Activated naive CD8-positive, alpha-beta T cell treated with anti-CD3 and anti-CD28 coated beads, Interleukin-2, amount 50 U/mL, for 24 hours (primary cell): ENCODE results near the gene CIB2.
A peak's percentile ranks its signal among the peaks of the same experiment; 100 is the strongest.

Experiments used
- ATAC-seq: fragments of 150-1000 bp; cut with Tn5 transposase; one replicate; pipeline ENCODE4 v1.10.0; 2021
- DNase-seq: peaks from one replicate; pipeline ENCODE4 v3.0.0; 2021
- H3K27ac Mint-ChIP-seq: one replicate; pipeline ENCODE4 v1.8.0; 2021; ENCODE audit warnings: mild to moderate bottlenecking, mixed read lengths
- H3K27me3 Mint-ChIP-seq: one replicate; pipeline ENCODE4 v1.8.0; 2021; ENCODE audit warnings: mixed read lengths
- H3K36me3 Mint-ChIP-seq: one replicate; pipeline ENCODE4 v1.8.0; 2021; ENCODE audit warnings: low read depth, mixed read lengths
- H3K4me1 Mint-ChIP-seq: one replicate; pipeline ENCODE4 v1.8.0; 2021; ENCODE audit warnings: mixed read lengths
- H3K4me3 Mint-ChIP-seq: one replicate; pipeline ENCODE4 v1.8.0; 2021; ENCODE audit warnings: mild to moderate bottlenecking, moderate library complexity, mixed read lengths
- H3K9me3 Mint-ChIP-seq: one replicate; pipeline ENCODE4 v1.8.0; 2021; ENCODE audit warnings: mixed read lengths

The CIB2 gene

DNA sequence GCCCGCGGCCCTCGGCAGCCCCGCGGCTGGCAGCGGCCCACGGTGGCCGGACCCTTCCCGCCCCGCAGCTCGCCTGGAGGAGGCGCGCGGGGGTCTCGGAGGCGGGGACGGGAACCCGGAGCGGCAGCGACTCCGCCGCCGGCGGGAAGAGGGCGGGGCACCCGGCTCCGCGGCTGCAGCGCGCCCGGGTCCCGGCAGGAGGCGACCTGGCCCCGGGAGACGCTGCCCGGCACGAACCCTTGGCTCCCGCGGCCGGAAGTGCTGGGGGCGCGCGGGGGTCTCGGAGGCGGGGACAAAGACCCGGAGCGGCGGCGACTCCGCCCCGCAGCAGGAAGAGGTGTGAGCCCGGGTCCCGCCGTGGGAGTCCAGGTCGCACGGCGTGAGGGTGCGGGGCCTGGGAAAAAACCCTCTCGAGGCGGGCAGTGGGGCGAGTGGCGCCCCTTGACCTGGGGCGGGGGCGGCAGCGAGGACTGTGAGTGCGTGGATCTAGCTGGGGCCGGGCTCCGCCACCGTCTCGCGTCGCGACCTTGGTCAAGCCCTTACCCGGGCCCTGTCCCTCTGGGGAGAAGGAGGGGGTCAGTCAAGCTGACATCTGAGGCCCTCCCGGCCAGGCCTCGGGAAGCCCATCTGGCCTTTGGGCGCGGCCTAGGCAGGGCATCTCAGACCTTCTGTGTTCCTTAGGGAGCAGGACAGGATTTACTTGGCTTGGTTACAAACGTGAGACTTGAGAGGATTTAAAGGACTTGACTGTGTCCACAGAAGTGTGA lies at the start of gene CIB2:
Gene CIB2, minus strand, starts transcription at position 151 of the 767 bp plus-strand sequence. CDS start 230 bp downstream, outside the sequence.
- H3K36me3 Mint-ChIP-seq: no peaks in the 10 kb centered on the region
- peaks cover 2% of the 10 kb centered on the region for H3K27me3 Mint-ChIP-seq
- ATAC-seq (peak; percentile 81), DNase-seq (peak; percentile 84)
- H3K9me3 Mint-ChIP-seq: no peaks in the 10 kb centered on the region
- peak within 1 kb of the TSS; percentile 81 for H3K4me3 Mint-ChIP-seq
- peak within 1 kb of the TSS; percentile 64 for H3K27ac Mint-ChIP-seq
- peaks cover 23% of the 10 kb centered on the region for H3K4me1 Mint-ChIP-seq

DNA sequence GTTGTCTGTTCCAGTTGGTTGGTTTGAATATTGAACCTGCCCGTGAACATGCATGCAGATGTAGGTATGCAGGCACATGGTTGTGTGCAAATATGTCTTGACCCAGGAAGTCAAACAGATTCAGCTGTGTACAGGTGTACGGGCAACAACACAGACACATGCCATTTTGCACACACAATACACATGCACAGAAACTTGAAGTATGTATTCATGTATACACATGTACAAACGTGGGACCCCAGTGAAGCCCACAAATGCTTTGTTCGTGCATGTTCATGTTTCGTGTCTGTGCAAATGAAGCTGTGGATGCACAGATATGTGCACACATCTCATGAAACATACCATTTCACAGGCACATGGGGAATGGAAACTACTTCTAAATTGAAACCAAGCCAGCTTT lies 48.7 kb upstream of the CIB2 start:
- H3K9me3 Mint-ChIP-seq: no peaks in the 10 kb centered on the region
- DNase-seq: no peak
- ATAC-seq: no peak
- no peak overlapping the region for H3K27ac Mint-ChIP-seq
- no peaks in the 10 kb centered on the region for H3K27me3 Mint-ChIP-seq
- peaks cover 4% of the 10 kb centered on the region for H3K4me1 Mint-ChIP-seq
- H3K36me3 Mint-ChIP-seq: no peaks in the 10 kb centered on the region
- H3K4me3 Mint-ChIP-seq: no peak overlapping the region

DNA sequence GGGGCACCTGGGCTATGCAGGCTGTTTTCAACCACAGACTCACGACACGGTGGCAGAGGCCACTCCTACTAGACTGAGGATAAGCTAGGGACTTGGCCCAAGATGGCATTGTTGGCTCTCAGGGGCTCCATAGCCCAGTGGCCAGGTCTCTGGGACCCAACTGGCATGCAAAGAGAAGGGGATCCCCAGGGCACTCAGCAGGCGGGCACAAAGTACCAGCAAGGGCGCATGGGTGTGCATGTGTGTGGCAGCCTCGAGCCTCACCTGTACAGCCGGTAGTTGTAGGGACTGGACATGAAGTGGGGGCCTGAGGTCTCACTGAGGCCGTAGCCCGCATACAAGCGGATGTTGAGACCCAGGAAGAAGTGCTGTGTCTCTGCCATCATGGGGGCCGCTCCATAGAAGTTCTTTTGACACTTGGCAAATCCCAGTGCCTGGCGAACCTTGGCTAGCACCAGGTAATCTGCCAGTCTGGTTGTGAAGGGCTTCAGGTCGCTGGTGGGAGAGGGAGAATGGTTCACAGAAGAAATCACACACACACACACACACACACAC lies 48.1 kb upstream of the CIB2 start:
- no peaks in the 10 kb centered on the region for H3K9me3 Mint-ChIP-seq
- no peak overlapping the region for H3K4me3 Mint-ChIP-seq
- H3K36me3 Mint-ChIP-seq: peaks cover 2% of the 10 kb centered on the region
- DNase-seq: no peak
- no peak overlapping the region for H3K27ac Mint-ChIP-seq
- ATAC-seq: no peak
- peaks cover 9% of the 10 kb centered on the region for H3K4me1 Mint-ChIP-seq
- no peaks in the 10 kb centered on the region for H3K27me3 Mint-ChIP-seq

DNA sequence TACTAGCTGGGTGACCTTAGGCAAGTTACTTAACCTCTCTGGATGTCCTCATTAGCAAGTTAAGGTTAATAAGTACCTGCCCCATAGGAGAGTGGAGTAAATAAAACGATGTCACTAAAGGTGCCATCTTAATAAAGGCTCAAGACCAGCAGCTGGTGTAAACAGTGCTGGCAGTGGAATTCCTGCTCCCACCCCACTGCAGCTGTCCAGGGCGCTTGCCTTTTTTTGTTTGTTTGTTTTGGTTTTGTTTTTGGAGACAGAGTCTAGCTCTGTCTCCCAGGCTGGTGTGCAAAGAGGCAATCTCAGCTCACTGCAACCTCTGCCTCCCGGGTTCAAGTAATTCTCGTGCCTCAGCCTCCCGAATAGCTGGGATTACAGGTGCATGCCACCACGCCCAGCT lies 46.8 kb upstream of the CIB2 start:
- peaks cover 21% of the 10 kb centered on the region for H3K4me1 Mint-ChIP-seq
- H3K27me3 Mint-ChIP-seq: no peaks in the 10 kb centered on the region
- no peak overlapping the region for H3K4me3 Mint-ChIP-seq
- ATAC-seq: no peak
- H3K36me3 Mint-ChIP-seq: peaks cover 9% of the 10 kb centered on the region
- no peaks in the 10 kb centered on the region for H3K9me3 Mint-ChIP-seq
- no peak for DNase-seq
- H3K27ac Mint-ChIP-seq: no peak overlapping the region

DNA sequence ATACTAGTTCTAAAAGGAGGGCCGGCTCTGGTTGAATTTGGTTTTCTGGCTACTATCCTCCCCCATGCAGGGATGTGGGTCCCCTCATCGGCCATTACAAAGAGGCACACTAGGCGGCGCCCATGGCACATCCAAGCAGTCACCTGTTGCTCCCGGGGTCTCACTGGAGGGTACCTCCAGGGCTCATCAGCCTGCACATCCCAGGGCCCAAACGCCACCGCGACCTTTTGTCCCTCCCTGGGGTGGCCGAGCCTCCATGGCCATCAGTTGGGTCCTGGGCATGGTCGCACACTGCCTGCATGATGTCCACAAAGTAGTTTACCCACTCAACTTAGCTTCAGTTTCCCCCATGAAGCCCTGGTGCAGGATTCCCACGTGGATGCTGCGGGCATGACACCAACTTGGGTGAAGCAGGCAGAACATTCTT lies 46.2 kb upstream of the CIB2 start:
- DNase-seq: peak; percentile 49
- H3K4me1 Mint-ChIP-seq: peaks cover 25% of the 10 kb centered on the region
- H3K27ac Mint-ChIP-seq: no peak overlapping the region
- ATAC-seq: peak; percentile 42
- H3K36me3 Mint-ChIP-seq: peaks cover 14% of the 10 kb centered on the region
- H3K27me3 Mint-ChIP-seq: no peaks in the 10 kb centered on the region
- no peak overlapping the region for H3K4me3 Mint-ChIP-seq
- no peaks in the 10 kb centered on the region for H3K9me3 Mint-ChIP-seq

DNA sequence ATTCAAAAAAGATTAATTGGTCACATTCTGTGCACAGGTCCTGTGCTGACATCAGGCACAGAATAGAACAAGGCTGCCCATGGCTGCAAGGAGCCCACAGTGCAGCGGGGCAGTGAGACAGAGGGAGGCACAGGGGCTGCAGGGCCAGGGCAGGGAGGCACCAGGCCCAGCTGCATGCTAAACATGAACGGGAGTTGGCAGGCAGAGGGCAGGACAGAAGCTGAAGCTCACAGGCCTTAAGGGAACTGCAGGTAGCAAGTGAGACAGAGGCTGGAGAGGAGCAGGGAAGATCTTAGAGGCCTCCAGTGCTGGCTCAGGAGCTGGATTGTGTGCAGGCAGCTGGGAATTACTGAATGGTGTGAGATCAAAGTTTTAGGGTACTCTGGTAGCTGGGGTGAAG lies 44.1 kb upstream of the CIB2 start:
- DNase-seq (no peak), ATAC-seq (no peak)
- peaks cover 27% of the 10 kb centered on the region for H3K36me3 Mint-ChIP-seq
- no peak overlapping the region for H3K27ac Mint-ChIP-seq
- H3K4me1 Mint-ChIP-seq: peaks cover 29% of the 10 kb centered on the region
- H3K9me3 Mint-ChIP-seq: no peaks in the 10 kb centered on the region
- H3K4me3 Mint-ChIP-seq: no peak overlapping the region
- no peaks in the 10 kb centered on the region for H3K27me3 Mint-ChIP-seq

DNA sequence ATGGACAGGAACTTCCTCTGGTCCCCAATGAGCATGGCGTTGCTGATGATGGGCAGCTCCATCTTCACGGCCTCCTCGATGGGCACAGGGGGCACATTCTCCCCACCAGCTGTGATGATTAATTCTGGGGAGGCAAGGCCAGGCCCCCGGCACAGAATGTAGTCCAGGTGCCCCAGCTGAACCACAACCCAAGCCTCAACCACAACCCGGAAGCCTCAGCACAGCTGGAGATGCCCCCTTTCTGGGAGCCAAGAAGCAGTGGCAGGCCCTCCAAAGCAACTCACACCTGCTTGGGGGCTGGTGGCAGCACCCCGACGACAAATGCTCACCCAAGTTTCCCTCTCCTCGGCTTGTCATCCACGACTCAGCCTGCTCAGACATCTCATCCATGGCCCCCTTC lies 43.2 kb upstream of the CIB2 start:
- Mint-ChIP-seq H3K4me1 (peaks cover 29% of the 10 kb centered on the region), H3K27ac (no peak overlapping the region), H3K4me3 (no peak overlapping the region), H3K9me3 (no peaks in the 10 kb centered on the region), H3K36me3 (peaks cover 34% of the 10 kb centered on the region), H3K27me3 (no peaks in the 10 kb centered on the region)
- no peak for DNase-seq
- ATAC-seq: peak; percentile 29

DNA sequence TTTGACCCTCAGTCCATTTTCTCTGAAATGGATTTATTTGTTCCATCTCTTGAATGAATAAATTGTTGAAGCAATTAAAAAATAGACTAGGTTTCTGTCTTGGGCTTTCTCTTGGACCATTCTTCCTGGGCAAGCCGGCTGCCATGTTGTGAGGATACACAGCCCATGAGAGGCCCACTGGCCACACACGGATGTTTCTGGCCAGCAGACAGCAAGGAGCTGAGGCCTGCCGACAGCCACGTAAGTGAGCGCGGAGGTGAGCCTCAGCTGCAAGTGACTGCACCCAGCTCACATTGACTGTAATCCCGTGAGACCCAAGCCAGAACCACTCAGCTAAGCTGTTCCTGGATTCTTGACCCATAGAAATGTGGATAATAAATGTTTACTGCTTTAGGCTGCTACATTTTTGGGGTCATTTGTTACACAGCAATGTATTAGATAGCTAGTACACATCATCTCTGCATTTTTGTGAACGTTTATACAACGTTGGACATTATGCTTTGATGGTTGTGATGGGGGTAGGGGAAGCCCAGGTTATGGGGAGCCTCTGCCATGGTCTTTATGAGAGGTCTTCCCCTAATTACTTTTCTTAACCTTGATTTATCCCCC lies 40.7 kb upstream of the CIB2 start:
- peaks cover 50% of the 10 kb centered on the region for H3K36me3 Mint-ChIP-seq
- H3K4me1 Mint-ChIP-seq: peaks cover 41% of the 10 kb centered on the region
- no peaks in the 10 kb centered on the region for H3K27me3 Mint-ChIP-seq
- ATAC-seq (no peak), DNase-seq (no peak)
- no peaks in the 10 kb centered on the region for H3K9me3 Mint-ChIP-seq
- no peak overlapping the region for H3K4me3 Mint-ChIP-seq
- no peak overlapping the region for H3K27ac Mint-ChIP-seq

DNA sequence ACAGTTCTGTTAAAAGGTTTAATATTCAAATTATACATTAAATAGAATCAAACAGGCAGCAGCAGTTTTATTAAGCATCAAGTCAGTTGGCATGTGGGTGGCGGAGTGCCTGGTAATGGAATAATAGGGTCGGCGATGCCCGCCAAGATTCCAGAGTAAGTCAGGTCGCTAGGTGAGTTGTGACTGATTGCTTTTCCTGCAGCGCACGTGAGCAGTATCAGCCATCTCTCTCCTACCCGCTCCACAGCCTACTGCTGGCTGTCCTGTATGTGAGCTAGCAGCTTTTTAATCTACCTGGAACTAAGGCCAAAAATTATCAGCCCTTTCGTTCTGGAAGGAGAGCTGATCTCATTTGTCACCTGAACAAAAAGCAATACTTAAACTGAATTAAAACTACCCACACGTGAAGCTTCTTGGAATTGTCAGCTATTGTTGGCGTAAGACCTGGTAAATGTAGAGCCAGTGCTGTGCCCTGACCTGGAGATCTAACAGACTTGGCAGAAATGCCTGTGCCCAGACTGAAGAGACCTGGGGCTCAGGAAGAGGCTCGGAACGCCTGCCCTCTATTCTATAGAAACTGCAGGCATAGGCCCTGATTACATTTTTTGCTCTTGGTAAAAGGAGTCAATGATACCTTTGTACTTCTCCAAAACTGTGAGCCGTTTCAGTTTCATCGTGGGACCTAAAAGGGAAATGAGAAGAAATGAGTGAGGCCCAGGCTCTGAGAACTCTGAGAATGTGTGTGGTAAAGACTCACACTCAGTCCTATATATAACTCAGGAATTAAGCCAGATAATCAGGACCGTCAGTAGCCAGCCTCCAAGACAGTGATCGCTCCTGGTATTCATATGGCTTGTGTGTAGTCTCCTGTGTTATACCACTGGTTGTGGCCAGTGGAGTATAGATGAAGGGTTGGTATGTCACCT lies 39.9 kb upstream of the CIB2 start:
- no peaks in the 10 kb centered on the region for H3K9me3 Mint-ChIP-seq
- no peak for ATAC-seq
- H3K4me1 Mint-ChIP-seq: peaks cover 48% of the 10 kb centered on the region
- H3K36me3 Mint-ChIP-seq: peaks cover 57% of the 10 kb centered on the region
- no peaks in the 10 kb centered on the region for H3K27me3 Mint-ChIP-seq
- no peak for DNase-seq
- H3K4me3 Mint-ChIP-seq: peak overlapping the region; percentile 25
- H3K27ac Mint-ChIP-seq: peak overlapping the region; percentile 67

DNA sequence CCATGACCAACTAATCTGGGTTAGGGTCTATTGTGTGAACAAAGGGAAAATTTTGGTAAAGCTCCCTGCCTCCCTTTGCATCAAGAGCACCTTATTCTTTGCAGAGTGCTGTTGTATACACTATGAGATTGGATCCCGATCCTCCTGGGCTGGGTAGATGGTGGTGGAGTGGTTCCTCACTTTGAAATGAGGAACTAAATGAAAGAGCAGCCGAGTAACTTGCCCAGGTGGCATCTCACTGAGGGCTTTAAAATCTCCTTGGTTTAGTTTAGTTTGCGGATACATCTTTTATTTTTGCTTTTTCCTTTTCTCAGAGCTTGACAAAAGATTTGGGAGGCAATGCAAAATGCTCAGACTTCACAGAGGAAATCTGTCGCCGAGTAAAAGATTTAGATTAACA lies 37.4 kb upstream of the CIB2 start:
- Mint-ChIP-seq H3K27me3 (no peaks in the 10 kb centered on the region), H3K36me3 (peaks cover 70% of the 10 kb centered on the region), H3K9me3 (no peaks in the 10 kb centered on the region), H3K4me1 (peaks cover 33% of the 10 kb centered on the region), H3K4me3 (no peak overlapping the region), H3K27ac (no peak overlapping the region)
- DNase-seq (no peak), ATAC-seq (no peak)

DNA sequence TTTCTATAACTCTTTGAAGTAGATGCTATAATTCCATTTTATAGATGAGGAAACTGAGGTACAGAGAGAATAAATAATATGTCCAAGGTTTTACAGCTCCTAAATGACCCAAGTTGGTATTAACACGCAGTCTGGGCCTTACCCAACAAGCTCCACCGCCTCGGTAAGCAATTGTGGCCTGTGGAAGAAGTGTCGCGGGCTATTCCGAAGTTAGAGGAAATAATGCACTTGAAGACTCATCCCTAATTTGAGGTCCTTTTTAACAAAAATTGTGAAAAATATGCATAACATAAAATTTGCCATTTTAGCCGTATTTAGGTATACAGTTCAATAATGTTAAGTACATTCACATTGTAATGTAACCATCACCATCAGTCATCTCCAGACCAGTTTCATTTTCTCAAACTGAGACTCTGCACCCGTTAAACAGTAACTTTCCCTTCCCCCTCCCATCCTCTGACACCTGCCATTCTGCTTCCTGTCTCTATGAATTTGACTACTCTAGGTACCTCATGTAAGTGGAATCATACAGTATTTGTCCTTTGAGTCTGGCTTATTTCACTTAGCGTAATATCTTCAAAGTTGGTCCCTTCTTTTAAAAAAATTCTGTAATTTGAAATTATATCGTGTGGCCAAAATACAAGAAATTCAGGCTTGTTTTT lies 36.1 kb upstream of the CIB2 start:
- H3K27me3 Mint-ChIP-seq: no peaks in the 10 kb centered on the region
- peaks cover 25% of the 10 kb centered on the region for H3K4me1 Mint-ChIP-seq
- no peaks in the 10 kb centered on the region for H3K9me3 Mint-ChIP-seq
- no peak for DNase-seq
- H3K4me3 Mint-ChIP-seq: peak overlapping the region; percentile 51
- ATAC-seq: peak; percentile 92
- H3K27ac Mint-ChIP-seq: peak overlapping the region; percentile 46
- peaks cover 65% of the 10 kb centered on the region for H3K36me3 Mint-ChIP-seq

DNA sequence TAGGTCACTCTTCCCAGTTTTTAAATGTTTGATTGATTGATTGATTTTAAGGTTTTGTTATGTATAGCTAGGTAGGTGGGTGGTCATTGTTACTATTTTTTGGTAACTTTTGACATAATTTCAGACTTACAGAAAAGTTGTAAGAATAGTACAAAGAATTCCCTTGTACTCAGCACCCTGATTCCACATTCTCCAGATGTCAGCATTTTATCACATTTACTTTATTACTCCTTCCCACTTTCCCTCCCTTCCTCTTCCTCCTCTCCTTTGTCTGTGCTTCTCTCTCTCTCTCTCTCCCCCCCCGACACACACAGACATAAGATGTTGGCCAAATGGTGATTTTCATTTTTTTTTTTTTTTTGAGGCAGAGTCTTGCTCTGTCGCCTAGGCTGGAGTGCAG lies 32.8 kb upstream of the CIB2 start:
- no peak overlapping the region for H3K27ac Mint-ChIP-seq
- H3K4me3 Mint-ChIP-seq: no peak overlapping the region
- H3K27me3 Mint-ChIP-seq: no peaks in the 10 kb centered on the region
- peaks cover 28% of the 10 kb centered on the region for H3K4me1 Mint-ChIP-seq
- DNase-seq: no peak
- ATAC-seq: no peak
- no peaks in the 10 kb centered on the region for H3K9me3 Mint-ChIP-seq
- H3K36me3 Mint-ChIP-seq: peaks cover 60% of the 10 kb centered on the region

DNA sequence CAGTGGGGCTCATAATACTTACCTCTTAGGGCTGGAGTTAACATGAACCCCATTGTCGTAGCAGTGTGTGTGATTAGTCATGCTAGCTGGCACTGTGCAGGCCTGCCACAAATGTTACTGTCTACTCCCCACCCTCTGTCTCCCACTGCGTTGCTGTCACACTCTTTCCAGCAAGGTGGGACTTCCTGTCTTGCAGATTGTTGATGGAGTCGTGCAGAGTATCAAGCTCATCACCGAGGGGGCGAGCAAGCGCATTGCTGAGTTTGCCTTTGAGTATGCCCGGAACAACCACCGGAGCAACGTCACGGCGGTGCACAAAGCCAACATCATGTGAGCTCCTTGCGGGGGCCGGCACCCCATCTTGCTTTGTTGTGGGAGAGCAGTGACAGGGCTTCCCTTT lies 30.8 kb upstream of the CIB2 start:
- Mint-ChIP-seq H3K9me3 (no peaks in the 10 kb centered on the region), H3K4me3 (peak overlapping the region; percentile 44), H3K36me3 (peaks cover 59% of the 10 kb centered on the region), H3K27me3 (no peaks in the 10 kb centered on the region), H3K4me1 (peaks cover 17% of the 10 kb centered on the region), H3K27ac (peak overlapping the region; percentile 77)
- peak; percentile 30 for DNase-seq
- ATAC-seq: peak; percentile 99

DNA sequence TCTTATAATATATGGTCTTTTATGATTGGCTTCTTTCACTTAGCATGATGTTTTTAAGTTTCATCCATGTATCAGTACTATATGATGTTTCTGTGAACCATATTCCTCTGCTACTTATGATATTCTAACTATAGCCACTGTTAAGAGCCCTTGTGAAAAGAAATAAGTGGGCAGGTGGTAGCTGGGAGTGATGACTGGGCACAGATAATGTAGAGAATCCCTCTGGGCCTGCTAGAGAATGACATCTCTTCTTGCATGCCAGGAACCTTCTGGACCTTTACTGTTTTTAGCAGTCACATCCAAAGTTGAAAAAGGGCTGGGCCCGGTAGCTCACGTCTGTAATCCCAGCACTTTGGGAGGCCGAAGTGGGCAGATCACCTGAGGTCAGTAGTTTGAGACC lies 28.1 kb upstream of the CIB2 start:
- Mint-ChIP-seq H3K36me3 (peaks cover 47% of the 10 kb centered on the region), H3K4me3 (no peak overlapping the region), H3K9me3 (no peaks in the 10 kb centered on the region), H3K27me3 (no peaks in the 10 kb centered on the region), H3K27ac (no peak overlapping the region), H3K4me1 (peaks cover 8% of the 10 kb centered on the region)
- no peak for ATAC-seq
- no peak for DNase-seq
